K562 (cell line): ENCODE results near the gene CEP350. TPM values are rescaled to one million over a fixed set of nuclear protein-coding genes. Genes with fewer than 3 reads are reported as not detected.

Source experiments
- AFF4 ChIP-seq: sonication (generic); formaldehyde crosslinking; IDR thresholded peaks from 2 replicates; pipeline ENCODE4 v1.8.0; 2023; ENCODE audit warnings: mild to moderate bottlenecking, missing genetic modification reagents
- DMBX1 ChIP-seq: fragments of 250-450 bp; sonication (Bioruptor Pico); IDR thresholded peaks from 2 replicates; pipeline ENCODE4 v1.8.0; 2022; ENCODE audit warnings: inconsistent platforms, mild to moderate bottlenecking, moderate library complexity, borderline replicate concordance
- E2F1 ChIP-seq: sonication (generic); formaldehyde crosslinking; IDR thresholded peaks from 2 replicates; pipeline ENCODE4 v1.8.1; 2023; ENCODE audit warnings: mild to moderate bottlenecking, missing genetic modification reagents, moderate library complexity
- JUN ChIP-seq, 2 experiments: sonication (generic) in 1 of 2; formaldehyde crosslinking in 1 of 2; IDR thresholded peaks; 2 replicates each; pipeline versions ENCODE4 v1.6.1 to v1.8.0; 2012 to 2022; ENCODE audit warnings: borderline replicate concordance in 2 of 2, mild to moderate bottlenecking in 2 of 2, improper control_type of control experiment in 1 of 2, low read depth in 1 of 2, low read length in 1 of 2, missing genetic modification reagents in 1 of 2
- L3MBTL2 ChIP-seq: fragments of 450-650 bp; IDR thresholded peaks from 2 replicates; pipeline ENCODE4 v1.6.1; 2016; ENCODE audit warnings: mild to moderate bottlenecking, moderate library complexity
- NR2F6 ChIP-seq: fragments of 450-650 bp; formaldehyde crosslinking; IDR thresholded peaks from 2 replicates; pipeline ENCODE4 v1.4.0; 2020; ENCODE audit warnings: mild to moderate bottlenecking
- PCBP1 ChIP-seq: fragments of 200-400 bp; formaldehyde crosslinking; IDR thresholded peaks from 2 replicates; pipeline ENCODE4 v1.6.1; 2018; ENCODE audit warnings: mild to moderate bottlenecking, low read depth, low read length; ENCODE audit not compliant: poor library complexity, severe bottlenecking
- WHSC1 ChIP-seq: IDR thresholded peaks from one replicate; pipeline ENCODE4 v1.6.1; 2012; ENCODE audit warnings: low read length, control low read depth, inconsistent platforms
- ZNF407 ChIP-seq: fragments of 450-650 bp; IDR thresholded peaks from 2 replicates; pipeline ENCODE4 v1.6.1; 2016; ENCODE audit warnings: low read depth
- polyA plus RNA-seq, 8 experiments: library from polyadenylated mRNA; depleted of rRNA in 4 of 8; stranded (reverse) in 5 of 8; unstranded in 3 of 8; fragments of >200 nt; fragmentation: Nextera tagmentation in 2 of 8; fragmentation: Illumina TruSeq in 1 of 8; extraction: Ambion mirVana in 2 of 8; extraction: Trizol in 1 of 8; gene quantifications; 2 replicates each; pipeline versions ENCODE4 v1.2.1 to v1.2.3, GENCODE V29; 2011 to 2014; ENCODE audit warnings: inconsistent platforms in 1 of 8, missing spikeins in 1 of 8
- total RNA-seq, 7 experiments: library from RNA; depleted of rRNA in 6 of 7; stranded (reverse); fragments of >200 nt in 6 of 7; fragmentation: Illumina TruSeq in 2 of 7; extraction: Trizol in 2 of 7; gene quantifications; 2 replicates each; pipeline versions ENCODE4 v1.2.1 to v1.2.3, GENCODE V29; 2011 to 2021; ENCODE audit warnings: low replicate concordance in 1 of 7
- TF ChIP-seq, protein P1 (sequence below): fragments of 450-650 bp; IDR thresholded peaks from 2 replicates; pipeline ENCODE4 v1.6.1; 2016; ENCODE audit warnings: borderline replicate concordance

Gene CEP350
- total and polyA plus RNA-seq, 9 of the 15 experiments (the other 6 are each of a cell fraction or from before 2014, with no cell fraction given) = 8.3 to 64.3 (median 28.0) TPM

GRCh38 chr1:180116964-180117763, 162.6 kb downstream of the CEP350 start (continued):
- no peak for TF ChIP-seq ZNF407
- TF ChIP-seq, protein P1, sequence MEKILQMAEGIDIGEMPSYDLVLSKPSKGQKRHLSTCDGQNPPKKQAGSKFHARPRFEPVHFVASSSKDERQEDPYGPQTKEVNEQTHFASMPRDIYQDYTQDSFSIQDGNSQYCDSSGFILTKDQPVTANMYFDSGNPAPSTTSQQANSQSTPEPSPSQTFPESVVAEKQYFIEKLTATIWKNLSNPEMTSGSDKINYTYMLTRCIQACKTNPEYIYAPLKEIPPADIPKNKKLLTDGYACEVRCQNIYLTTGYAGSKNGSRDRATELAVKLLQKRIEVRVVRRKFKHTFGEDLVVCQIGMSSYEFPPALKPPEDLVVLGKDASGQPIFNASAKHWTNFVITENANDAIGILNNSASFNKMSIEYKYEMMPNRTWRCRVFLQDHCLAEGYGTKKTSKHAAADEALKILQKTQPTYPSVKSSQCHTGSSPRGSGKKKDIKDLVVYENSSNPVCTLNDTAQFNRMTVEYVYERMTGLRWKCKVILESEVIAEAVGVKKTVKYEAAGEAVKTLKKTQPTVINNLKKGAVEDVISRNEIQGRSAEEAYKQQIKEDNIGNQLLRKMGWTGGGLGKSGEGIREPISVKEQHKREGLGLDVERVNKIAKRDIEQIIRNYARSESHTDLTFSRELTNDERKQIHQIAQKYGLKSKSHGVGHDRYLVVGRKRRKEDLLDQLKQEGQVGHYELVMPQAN = no peak
- no peak for TF ChIP-seq E2F1 (CRISPR knock-in tag)
- TF ChIP-seq NR2F6 = no peak
- TF ChIP-seq PCBP1 = no peak
- no peak for TF ChIP-seq JUN (IDR thresholded peaks at IDR 0.05; ENCODE audit: borderline replicate concordance, low read depth, low read length)
- TF ChIP-seq JUN (CRISPR knock-in tag; IDR thresholded peaks at IDR 0.05; ENCODE audit: borderline replicate concordance) = no peak
- TF ChIP-seq L3MBTL2 = peak; percentile 93
- peak; percentile 79 for TF ChIP-seq DMBX1 (CRISPR knock-in tag)
- no peak for TF ChIP-seq WHSC1
- no peak for TF ChIP-seq AFF4 (CRISPR knock-in tag)
